Lung microvascular endothelial cell (primary cell): ENCODE results near the gene DPEP3. TPM values are rescaled to one million over a fixed set of nuclear protein-coding genes. Genes with fewer than 3 reads are reported as not detected.

Source experiments
- DNase-seq, 2 donors: peaks; one replicate each; pipeline versions ENCODE4 v3.0.0 to v3.0.0-alpha.2; 2010; ENCODE audit warnings: low read depth in 2 of 2
- total RNA-seq: library from RNA; depleted of rRNA; stranded (reverse); fragments of >200 nt; gene quantifications from 2 replicates; pipeline ENCODE4 v1.2.1, GENCODE V29; 2014

Gene DPEP3
- total RNA-seq, 1 donor from 2014 or later = 0.20 TPM

- DNase-seq = peak; percentile 47 to 55
Measured at GRCh38 chr16:67967183-67967957, 12.9 kb downstream of the DPEP3 start.

- DNase-seq = no peak
Measured at GRCh38 chr16:67966549-67967182, 13.6 kb downstream of the DPEP3 start.

- no peak for DNase-seq
Measured at GRCh38 chr16:67965668-67966548, 14.4 kb downstream of the DPEP3 start.

- DNase-seq = no peak
Measured at GRCh38 chr16:67964477-67965131, 15.7 kb downstream of the DPEP3 start.

GRCh38 chr16:67963662-67964321 is 16.5 kb downstream of the DPEP3 start:
- DNase-seq = peak in 1 of 2 donors; percentile 37

GRCh38 chr16:67963292-67963661 is 17.0 kb downstream of the DPEP3 start:
- no peak for DNase-seq

GRCh38 chr16:67962135-67962534 is 18.2 kb downstream of the DPEP3 start:
- no peak for DNase-seq

GRCh38 chr16:67961551-67961957 is 18.7 kb downstream of the DPEP3 start:
- DNase-seq = no peak

- peak in 1 of 2 donors; percentile 60 for DNase-seq
Measured at GRCh38 chr16:67959536-67960329, 20.6 kb downstream of the DPEP3 start.

GRCh38 chr16:67957622-67958021 is 22.7 kb downstream of the DPEP3 start:
- no peak for DNase-seq

- no peak for DNase-seq
Measured at GRCh38 chr16:67954421-67955196, 25.7 kb downstream of the DPEP3 start.

- no peak for DNase-seq
Measured at GRCh38 chr16:67953641-67954375, 26.5 kb downstream of the DPEP3 start.

- DNase-seq = no peak
Measured at GRCh38 chr16:67951485-67951884, 28.8 kb downstream of the DPEP3 start.

GRCh38 chr16:67950335-67950843 is 29.9 kb downstream of the DPEP3 start:
- no peak for DNase-seq

GRCh38 chr16:67949645-67950044 is 30.7 kb downstream of the DPEP3 start:
- DNase-seq = no peak

- DNase-seq = no peak
Measured at GRCh38 chr16:67948015-67948414, 32.3 kb downstream of the DPEP3 start.

- no peak for DNase-seq
Measured at GRCh38 chr16:67946966-67947558, 33.2 kb downstream of the DPEP3 start.

- no peak for DNase-seq
Measured at GRCh38 chr16:67946128-67946569, 34.1 kb downstream of the DPEP3 start.
